ENCODE results near the gene SNRPD2. TPM values are rescaled to one million over a fixed set of nuclear protein-coding genes. Genes with fewer than 3 reads are reported as not detected.

The SNRPD2 gene
- total RNA-seq, 4 donors from 2014 or later: 117 to 159 (median 152) TPM

DNA sequence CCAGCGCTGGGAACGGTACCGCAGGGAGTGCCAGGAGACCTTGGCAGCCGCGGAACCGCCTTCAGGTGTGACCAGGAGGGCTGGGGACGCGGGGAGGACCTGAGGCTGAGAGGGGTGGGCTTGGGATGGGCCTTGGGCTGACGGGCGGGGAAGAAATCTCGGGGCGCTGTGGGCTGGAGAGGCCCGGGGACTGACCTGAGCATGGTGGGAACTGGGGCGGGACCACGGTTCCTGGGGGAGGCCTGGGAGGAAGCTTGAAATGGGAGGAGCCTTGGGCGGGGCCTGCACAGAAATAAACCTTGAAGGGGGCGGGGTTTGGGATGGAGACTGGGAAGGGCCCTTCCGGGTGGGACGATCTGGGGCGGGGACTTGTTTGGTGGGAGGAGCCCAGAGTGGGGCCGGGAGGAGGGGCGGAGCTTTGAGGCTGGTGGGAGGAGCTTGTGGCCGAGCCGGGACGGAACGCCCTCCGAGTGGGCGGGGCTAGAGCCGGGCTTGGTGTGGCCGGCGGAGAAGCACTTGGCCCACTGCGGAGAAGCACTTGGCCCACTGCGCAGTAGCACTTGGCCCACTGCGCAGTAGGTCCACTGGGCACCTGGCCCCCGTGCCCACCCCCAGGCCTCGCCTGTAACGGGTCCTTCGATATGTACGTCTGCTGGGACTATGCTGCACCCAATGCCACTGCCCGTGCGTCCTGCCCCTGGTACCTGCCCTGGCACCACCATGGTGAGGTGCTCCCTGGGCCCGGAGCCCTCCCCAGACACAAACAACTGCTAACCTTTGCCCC lies 20.9 kb downstream of the SNRPD2 start:
- TF ChIP-seq, protein P1, sequence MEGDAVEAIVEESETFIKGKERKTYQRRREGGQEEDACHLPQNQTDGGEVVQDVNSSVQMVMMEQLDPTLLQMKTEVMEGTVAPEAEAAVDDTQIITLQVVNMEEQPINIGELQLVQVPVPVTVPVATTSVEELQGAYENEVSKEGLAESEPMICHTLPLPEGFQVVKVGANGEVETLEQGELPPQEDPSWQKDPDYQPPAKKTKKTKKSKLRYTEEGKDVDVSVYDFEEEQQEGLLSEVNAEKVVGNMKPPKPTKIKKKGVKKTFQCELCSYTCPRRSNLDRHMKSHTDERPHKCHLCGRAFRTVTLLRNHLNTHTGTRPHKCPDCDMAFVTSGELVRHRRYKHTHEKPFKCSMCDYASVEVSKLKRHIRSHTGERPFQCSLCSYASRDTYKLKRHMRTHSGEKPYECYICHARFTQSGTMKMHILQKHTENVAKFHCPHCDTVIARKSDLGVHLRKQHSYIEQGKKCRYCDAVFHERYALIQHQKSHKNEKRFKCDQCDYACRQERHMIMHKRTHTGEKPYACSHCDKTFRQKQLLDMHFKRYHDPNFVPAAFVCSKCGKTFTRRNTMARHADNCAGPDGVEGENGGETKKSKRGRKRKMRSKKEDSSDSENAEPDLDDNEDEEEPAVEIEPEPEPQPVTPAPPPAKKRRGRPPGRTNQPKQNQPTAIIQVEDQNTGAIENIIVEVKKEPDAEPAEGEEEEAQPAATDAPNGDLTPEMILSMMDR (IDR thresholded peaks at IDR 0.05; ENCODE audit: low read depth): no peak

- TF ChIP-seq, protein P1 (IDR thresholded peaks at IDR 0.05; ENCODE audit: low read depth): no peak
Observed at GRCh38 chr19:45668342-45668871, 23.3 kb downstream of the SNRPD2 start.

GRCh38 chr19:45667620-45668341 lies 24.0 kb downstream of the SNRPD2 start, which contains the start of gene GIPR:
TSS of gene GIPR (plus strand) at chr19:45668221. CDS start at chr19:45669521, 1,300 bp downstream.
- TF ChIP-seq, protein P1 (IDR thresholded peaks at IDR 0.05; ENCODE audit: low read depth): no peak

DNA sequence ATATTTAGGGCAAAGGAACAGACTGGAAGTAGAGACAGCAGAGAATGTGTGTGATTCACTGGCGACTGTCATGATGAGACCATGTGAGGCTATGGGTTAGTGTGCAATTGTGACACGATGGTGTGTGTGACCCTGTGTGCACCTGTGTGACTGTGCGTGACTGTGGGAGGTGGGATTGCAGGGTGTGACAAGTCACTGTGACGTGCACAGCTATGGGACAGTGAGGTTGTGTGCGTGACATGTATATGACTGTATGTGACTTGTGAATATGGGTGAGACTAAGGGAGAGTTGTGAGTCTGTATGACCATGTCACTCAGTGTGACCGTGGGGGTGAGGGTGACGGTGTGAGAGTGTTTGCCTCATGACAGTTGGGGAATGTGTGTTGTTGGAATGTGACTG lies 27.2 kb downstream of the SNRPD2 start:
- TF ChIP-seq, protein P1 (IDR thresholded peaks at IDR 0.05; ENCODE audit: low read depth): no peak

DNA sequence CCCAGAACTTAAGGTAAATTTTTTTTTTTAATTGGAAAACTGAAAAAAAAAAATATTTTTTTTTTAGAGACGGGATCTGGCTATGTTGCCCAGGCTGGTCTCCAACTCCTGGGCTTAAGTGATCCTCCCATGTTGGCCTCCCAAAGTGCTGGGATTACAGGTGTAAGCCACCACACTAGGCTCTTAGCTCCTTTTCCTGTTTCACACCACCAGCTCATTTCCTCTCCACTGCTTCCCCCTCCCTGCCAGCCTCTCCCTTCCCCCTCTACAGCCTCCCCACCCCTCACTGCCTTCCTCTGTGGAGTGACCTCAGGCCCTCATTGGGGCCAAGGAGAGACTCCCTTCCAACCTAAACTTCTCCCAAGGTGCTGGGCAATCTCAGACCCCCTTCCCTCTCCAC lies 28.0 kb downstream of the SNRPD2 start:
- TF ChIP-seq, protein P1 (IDR thresholded peaks at IDR 0.05; ENCODE audit: low read depth): no peak

DNA sequence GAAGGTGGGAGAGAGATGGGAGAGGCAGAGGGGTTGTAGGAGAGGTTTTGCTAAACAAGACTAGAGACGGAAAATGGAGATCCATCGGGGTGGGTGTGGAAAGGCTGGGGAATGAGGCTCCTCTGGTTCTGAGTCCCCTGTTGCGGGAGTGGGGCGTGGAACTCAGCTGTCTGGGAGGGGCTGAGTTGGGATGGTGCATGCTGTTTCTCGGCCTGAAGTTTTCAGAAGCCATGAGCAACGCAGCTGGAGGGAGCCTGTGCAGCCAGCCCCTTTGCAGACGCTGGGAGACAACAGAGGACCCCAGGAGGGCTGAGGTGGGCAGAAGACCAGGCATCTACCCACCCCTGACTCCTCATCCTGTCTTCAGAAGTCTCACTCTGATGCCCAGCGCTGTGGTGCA lies 31.1 kb downstream of the SNRPD2 start:
- TF ChIP-seq, protein P1 (IDR thresholded peaks at IDR 0.05; ENCODE audit: low read depth): no peak

All from subcutaneous adipose tissue (tissue), 4 donors.